Stimulated activated CD4-positive, alpha-beta T cell treated with anti-CD3 and anti-CD28 coated beads, TNF-alpha, amount 100 ng/mL, for 24 hours (primary cell): Measurements from ENCODE around the gene ACOT4.
"Not testable (repeated sequence)": the region's sequence is repeated elsewhere in the genome, so short reads cannot be mapped to it uniquely, and the experiment has no call there.

Source experiments
- DNase-seq, 3 experiments: peaks; one replicate each; pipeline ENCODE4 v3.0.0-alpha.2; 2020; ENCODE audit warnings: low read depth in 3 of 3

ACOT4 gene

GRCh38 chr14:73576391-73576790, 15.3 kb upstream of the ACOT4 start:
- no peak for DNase-seq

- DNase-seq: not testable (repeated sequence)
Observed at GRCh38 chr14:73577214-73577613, 14.5 kb upstream of the ACOT4 start.

GRCh38 chr14:73582102-73582979, 9.3 kb upstream of the ACOT4 start:
- not testable (repeated sequence) for DNase-seq

- no peak for DNase-seq
Observed at GRCh38 chr14:73588695-73589094, 3.0 kb upstream of the ACOT4 start.

GRCh38 chr14:73589116-73589515, 2.6 kb upstream of the ACOT4 start:
- no peak for DNase-seq

GRCh38 chr14:73590673-73591004, 1.0 kb upstream of the ACOT4 start:
- not testable (repeated sequence) for DNase-seq

- DNase-seq: no peak
Observed at GRCh38 chr14:73594491-73594890, 2.8 kb downstream of the ACOT4 start.

- no peak for DNase-seq
Observed at GRCh38 chr14:73599499-73599898, 7.8 kb downstream of the ACOT4 start.

GRCh38 chr14:73602994-73603393, 11.3 kb downstream of the ACOT4 start:
- no peak for DNase-seq

- no peak for DNase-seq
Observed at GRCh38 chr14:73606271-73606670, 14.6 kb downstream of the ACOT4 start.

- no peak for DNase-seq
Observed at GRCh38 chr14:73607241-73607640, 15.6 kb downstream of the ACOT4 start.

GRCh38 chr14:73610687-73611086, 19.0 kb downstream of the ACOT4 start:
- no peak for DNase-seq

- peak; percentile 21 to 71 (median 42) for DNase-seq
Observed at GRCh38 chr14:73612339-73613045, 20.8 kb downstream of the ACOT4 start, which contains the start of gene ACOT6. ACOT6 (plus strand) TSS chr14:73612517; CDS start chr14:73612572, 55 bp downstream.

- DNase-seq: no peak
Observed at GRCh38 chr14:73613046-73613383, 21.3 kb downstream of the ACOT4 start.

GRCh38 chr14:73613419-73613963, 21.8 kb downstream of the ACOT4 start:
- DNase-seq: no peak

- no peak for DNase-seq
Observed at GRCh38 chr14:73616831-73617230, 25.2 kb downstream of the ACOT4 start.

- no peak for DNase-seq
Observed at GRCh38 chr14:73619524-73619923, 27.9 kb downstream of the ACOT4 start.

GRCh38 chr14:73620268-73620667, 28.6 kb downstream of the ACOT4 start:
- DNase-seq: no peak

- DNase-seq: no peak
Observed at GRCh38 chr14:73623504-73624054, 31.9 kb downstream of the ACOT4 start.

GRCh38 chr14:73625706-73626105, 34.0 kb downstream of the ACOT4 start:
- no peak for DNase-seq

- DNase-seq: no peak
Observed at GRCh38 chr14:73627151-73627558, 35.5 kb downstream of the ACOT4 start.

- no peak for DNase-seq
Observed at GRCh38 chr14:73630009-73630780, 38.5 kb downstream of the ACOT4 start.
